Gastroesophageal sphincter (tissue), 4 donors: ENCODE measurements around the gene OXNAD1. TPM values are rescaled to one million over a fixed set of nuclear protein-coding genes. Genes with fewer than 3 reads are reported as not detected.

Experiments
- ATAC-seq: fragments of 150-250 bp; one replicate; pipeline ENCODE4 v1.9.1; 2016; ENCODE audit warnings: mild to moderate bottlenecking, moderate library complexity
- H3K27ac ChIP-seq, 4 donors: fragments of 200-600 bp; sonication (generic) in 3 of 4; 1 replicate in 3 of 4; 2 replicates in 1 of 4; pipeline ENCODE4 v1.5.1; 2016 to 2019
- H3K27me3 ChIP-seq: fragments of 200-600 bp; sonication (generic); one replicate; pipeline ENCODE4 v1.5.1; 2019
- H3K36me3 ChIP-seq, 2 donors: fragments of 200-600 bp; sonication (generic); one replicate each; pipeline ENCODE4 v1.5.1; 2019; ENCODE audit warnings: control low read depth in 1 of 2
- H3K4me1 ChIP-seq, 3 donors: fragments of 200-600 bp; sonication (generic); 1 replicate in 2 of 3; 2 replicates in 1 of 3; pipeline ENCODE4 v1.5.1; 2016 to 2019; ENCODE audit warnings: control low read depth in 2 of 3
- H3K4me3 ChIP-seq, 2 donors: fragments of 200-600 bp; sonication (generic); one replicate each; pipeline ENCODE4 v1.5.1; 2019; ENCODE audit warnings: mild to moderate bottlenecking in 1 of 2, moderate library complexity in 1 of 2
- H3K9me3 ChIP-seq, 3 donors: fragments of 200-600 bp; sonication (generic); one replicate each; pipeline ENCODE4 v1.5.1; 2017 to 2019; ENCODE audit warnings: control low read depth in 2 of 3
- EP300 ChIP-seq: sonication (generic); formaldehyde crosslinking; IDR thresholded peaks from one replicate; pipeline ENCODE4 v1.6.1; 2017; ENCODE audit warnings: antibody characterized with exemption, mild to moderate bottlenecking
- POLR2A ChIP-seq, 2 donors: fragments of 450-650 bp; IDR thresholded peaks; one replicate each; pipeline ENCODE4 v1.6.1; 2017; ENCODE audit warnings: antibody characterized with exemption in 2 of 2, mild to moderate bottlenecking in 2 of 2, moderate library complexity in 1 of 2
- POLR2AphosphoS5 ChIP-seq: sonication (generic); formaldehyde crosslinking; IDR thresholded peaks from one replicate; pipeline ENCODE4 v1.6.1; 2017; ENCODE audit warnings: antibody characterized with exemption
- WGBS, 2 donors: methylation state at CpG; one replicate each; pipeline ENCODE4 v1.1.5; 2018; ENCODE audit warnings: low coverage in 1 of 2; 5-methylcytosine and 5-hydroxymethylcytosine counted together
- total RNA-seq, 4 donors: library from RNA; depleted of rRNA; stranded (reverse); fragments of >200 nt; gene quantifications; one replicate each; pipeline ENCODE4 v1.1.0, GENCODE V29; 2016
- TF ChIP-seq, protein P1 (sequence below), 4 experiments: fragments of 200-600 bp in 2 of 4; fragments of 450-650 bp in 2 of 4; sonication (generic) in 1 of 4; IDR thresholded peaks; one replicate each; pipeline ENCODE4 v1.5.1; 2017 to 2019; ENCODE audit warnings: antibody characterized with exemption in 4 of 4, mild to moderate bottlenecking in 2 of 4, moderate library complexity in 2 of 4

The OXNAD1 gene
- total RNA-seq, 4 donors from 2014 or later: 10.2 to 13.2 (median 12.4) TPM

DNA sequence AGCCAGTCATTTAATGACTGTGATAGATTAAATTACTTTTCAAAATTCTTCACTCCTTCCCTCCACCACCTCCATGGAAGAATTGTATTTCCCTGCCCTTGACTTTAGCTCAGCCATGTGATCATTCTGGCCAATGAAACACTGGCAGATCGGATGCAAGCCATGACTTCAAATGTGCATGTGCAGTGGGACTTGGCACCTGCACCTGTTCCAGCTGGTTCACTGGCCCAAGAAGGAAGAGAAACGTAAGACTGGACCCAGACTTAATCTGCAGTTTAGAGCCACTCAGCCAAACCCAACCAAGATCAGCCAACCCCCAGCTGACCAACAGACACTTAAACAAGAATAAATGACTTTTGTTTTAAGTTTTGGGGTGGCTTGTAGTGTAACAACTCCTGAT, 12.0 kb upstream of the OXNAD1 start:
- Histone ChIP-seq H3K4me3 (no peak overlapping the region), H3K36me3 (peaks cover 0 to 14% of the 10 kb centered on the region in 2 donors), H3K9me3 (no peaks in the 10 kb centered on the region), H3K4me1 (no peaks in the 10 kb centered on the region), H3K27me3 (no peaks in the 10 kb centered on the region), H3K27ac (no peak overlapping the region)
- TF ChIP-seq EP300 (no peak), POLR2AphosphoS5 (no peak), POLR2A (IDR thresholded peaks at IDR 0.05) (no peak)
- TF ChIP-seq, protein P1, sequence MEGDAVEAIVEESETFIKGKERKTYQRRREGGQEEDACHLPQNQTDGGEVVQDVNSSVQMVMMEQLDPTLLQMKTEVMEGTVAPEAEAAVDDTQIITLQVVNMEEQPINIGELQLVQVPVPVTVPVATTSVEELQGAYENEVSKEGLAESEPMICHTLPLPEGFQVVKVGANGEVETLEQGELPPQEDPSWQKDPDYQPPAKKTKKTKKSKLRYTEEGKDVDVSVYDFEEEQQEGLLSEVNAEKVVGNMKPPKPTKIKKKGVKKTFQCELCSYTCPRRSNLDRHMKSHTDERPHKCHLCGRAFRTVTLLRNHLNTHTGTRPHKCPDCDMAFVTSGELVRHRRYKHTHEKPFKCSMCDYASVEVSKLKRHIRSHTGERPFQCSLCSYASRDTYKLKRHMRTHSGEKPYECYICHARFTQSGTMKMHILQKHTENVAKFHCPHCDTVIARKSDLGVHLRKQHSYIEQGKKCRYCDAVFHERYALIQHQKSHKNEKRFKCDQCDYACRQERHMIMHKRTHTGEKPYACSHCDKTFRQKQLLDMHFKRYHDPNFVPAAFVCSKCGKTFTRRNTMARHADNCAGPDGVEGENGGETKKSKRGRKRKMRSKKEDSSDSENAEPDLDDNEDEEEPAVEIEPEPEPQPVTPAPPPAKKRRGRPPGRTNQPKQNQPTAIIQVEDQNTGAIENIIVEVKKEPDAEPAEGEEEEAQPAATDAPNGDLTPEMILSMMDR (IDR thresholded peaks at IDR 0.05): no peak
- WGBS, 2 donors: 69 to 86% methylated on average over 1 to 2 of the region's 2 CpGs
- ATAC-seq: no peak

DNA sequence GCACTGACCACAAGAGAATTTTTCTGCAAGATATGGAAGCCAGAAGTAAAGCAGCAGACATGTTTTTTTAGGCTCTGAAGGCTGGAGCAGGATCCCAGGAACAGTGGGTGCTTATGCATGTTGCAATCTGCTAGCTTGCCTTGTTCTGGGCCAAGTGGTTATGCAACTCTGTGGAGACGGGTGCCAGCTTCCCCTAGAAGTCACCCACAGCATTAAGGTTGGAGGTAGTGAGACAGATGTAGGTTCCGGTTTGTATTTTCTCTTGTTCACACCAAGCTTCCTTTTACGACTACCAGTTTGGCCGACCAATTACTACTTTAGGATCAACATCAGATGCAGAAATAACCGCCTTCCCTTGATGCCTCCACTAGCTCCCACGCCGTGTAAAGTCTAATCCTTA, 11.4 kb upstream of the OXNAD1 start:
- H3K27me3 ChIP-seq: no peaks in the 10 kb centered on the region
- no peak overlapping the region for H3K27ac ChIP-seq
- peak; percentile 88 for ATAC-seq
- peaks cover 0 to 20% of the 10 kb centered on the region in 2 donors for H3K36me3 ChIP-seq
- no peak overlapping the region for H3K4me3 ChIP-seq
- TF ChIP-seq POLR2AphosphoS5 (peak; percentile 42), POLR2A (IDR thresholded peaks at IDR 0.05) (no peak)
- H3K9me3 ChIP-seq: no peaks in the 10 kb centered on the region
- WGBS, 2 donors: 86 to 88% methylated on average over 3 to 7 of the region's 7 CpGs
- H3K4me1 ChIP-seq: no peaks in the 10 kb centered on the region

DNA sequence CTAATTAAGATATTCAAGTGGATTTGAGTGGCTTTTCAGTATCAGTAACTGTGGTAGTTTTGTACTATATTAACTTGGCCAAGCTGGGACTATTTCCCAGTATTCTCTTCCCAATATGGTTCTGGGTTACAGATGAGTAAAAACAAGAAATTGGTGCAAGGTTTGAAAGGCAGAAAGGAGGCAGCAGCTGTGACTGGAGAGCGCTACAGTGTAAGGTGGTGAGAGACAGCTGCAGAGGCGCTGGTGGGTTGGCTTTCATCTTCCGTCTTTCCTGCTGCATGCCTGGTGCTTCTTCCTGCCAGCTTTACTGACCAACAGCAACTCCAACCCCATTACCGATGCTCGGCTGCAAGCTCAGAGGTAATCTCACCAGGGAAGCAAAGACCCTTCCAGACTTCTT, 10.1 kb upstream of the OXNAD1 start:
- H3K4me3 ChIP-seq: no peak overlapping the region
- ATAC-seq: no peak
- H3K36me3 ChIP-seq: peaks cover 0 to 33% of the 10 kb centered on the region in 2 donors
- no peaks in the 10 kb centered on the region for H3K4me1 ChIP-seq
- no peaks in the 10 kb centered on the region for H3K27me3 ChIP-seq
- no peak overlapping the region for H3K27ac ChIP-seq
- no peaks in the 10 kb centered on the region for H3K9me3 ChIP-seq
- 83% methylated on average over 3 of the region's 5 CpGs; no CpG with 5 or more reads in 1 of the 2 donors for WGBS, 2 donors
- no peak for TF ChIP-seq POLR2AphosphoS5
- TF ChIP-seq, protein P1 (IDR thresholded peaks at IDR 0.05): no peak
- no peak for TF ChIP-seq EP300
- no peak for TF ChIP-seq POLR2A (IDR thresholded peaks at IDR 0.05)

DNA sequence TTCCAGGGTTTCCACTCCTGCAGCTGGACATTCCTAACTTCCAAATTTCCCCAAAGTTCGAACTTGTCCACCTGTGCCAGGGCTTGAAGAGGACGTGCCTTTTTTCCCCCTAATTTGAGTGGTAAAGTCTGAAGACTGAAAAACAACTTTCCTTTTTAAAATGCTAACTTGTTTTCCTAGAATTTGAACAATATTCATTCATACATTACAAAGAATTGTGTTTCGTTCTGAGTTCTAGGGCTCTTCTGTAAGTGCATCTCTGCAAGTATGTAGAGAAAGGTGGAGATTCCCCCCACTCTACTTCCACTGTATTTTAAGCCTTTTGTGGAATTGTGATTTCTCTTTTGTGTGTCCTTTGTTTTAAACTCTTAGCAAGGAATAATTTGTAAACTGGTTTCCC, 9.7 kb upstream of the OXNAD1 start:
- WGBS, 2 donors: 57 to 83% methylated on average over 1 to 3 of the region's 3 CpGs

DNA sequence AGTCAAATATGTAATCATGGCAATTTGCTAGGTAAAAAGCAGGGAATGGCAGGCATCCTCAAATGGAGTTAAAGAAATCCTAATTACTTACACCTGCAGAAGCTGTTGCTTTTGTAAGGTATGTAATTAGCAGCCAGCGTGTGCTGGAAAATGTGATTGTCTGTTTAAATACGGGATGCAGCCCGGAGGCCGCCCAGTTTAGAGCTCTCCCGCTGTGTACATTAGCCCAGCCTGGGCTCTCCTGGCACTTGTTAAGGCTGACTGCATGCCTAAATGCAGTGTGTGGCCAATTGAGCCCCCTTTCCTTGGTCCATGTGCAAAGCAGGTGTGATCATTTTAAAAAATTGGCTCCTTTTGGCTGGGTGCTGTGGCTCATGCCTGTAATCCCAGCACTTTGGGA, 9.3 kb upstream of the OXNAD1 start:
- Histone ChIP-seq H3K36me3 (peaks cover 0 to 41% of the 10 kb centered on the region in 2 donors), H3K27ac (no peak overlapping the region), H3K4me3 (no peak overlapping the region), H3K9me3 (no peaks in the 10 kb centered on the region), H3K27me3 (no peaks in the 10 kb centered on the region), H3K4me1 (no peaks in the 10 kb centered on the region)
- TF ChIP-seq EP300 (no peak), POLR2A (IDR thresholded peaks at IDR 0.05) (no peak), POLR2AphosphoS5 (no peak)
- TF ChIP-seq, protein P1 (IDR thresholded peaks at IDR 0.05): no peak
- no peak for ATAC-seq
- WGBS, 2 donors: 81 to 83% methylated on average over 4 to 5 of the region's 5 CpGs

More for the DNA sequence above, 9.7 kb upstream of the OXNAD1 start:
- peaks cover 0 to 37% of the 10 kb centered on the region in 2 donors for H3K36me3 ChIP-seq
- no peaks in the 10 kb centered on the region for H3K9me3 ChIP-seq
- H3K27me3 ChIP-seq: no peaks in the 10 kb centered on the region
- ATAC-seq: no peak
- H3K27ac ChIP-seq: no peak overlapping the region
- TF ChIP-seq, protein P1 (IDR thresholded peaks at IDR 0.05): no peak
- no peak for TF ChIP-seq EP300
- TF ChIP-seq POLR2A (IDR thresholded peaks at IDR 0.05): no peak
- TF ChIP-seq POLR2AphosphoS5: no peak
- H3K4me3 ChIP-seq: no peak overlapping the region
- no peaks in the 10 kb centered on the region for H3K4me1 ChIP-seq
